ENCODE results near the gene NR2F1-AS1.
"Not testable (repeated sequence)": the region's sequence is repeated elsewhere in the genome, so short reads cannot be mapped to it uniquely, and the experiment has no call there.

Gene NR2F1-AS1

DNA sequence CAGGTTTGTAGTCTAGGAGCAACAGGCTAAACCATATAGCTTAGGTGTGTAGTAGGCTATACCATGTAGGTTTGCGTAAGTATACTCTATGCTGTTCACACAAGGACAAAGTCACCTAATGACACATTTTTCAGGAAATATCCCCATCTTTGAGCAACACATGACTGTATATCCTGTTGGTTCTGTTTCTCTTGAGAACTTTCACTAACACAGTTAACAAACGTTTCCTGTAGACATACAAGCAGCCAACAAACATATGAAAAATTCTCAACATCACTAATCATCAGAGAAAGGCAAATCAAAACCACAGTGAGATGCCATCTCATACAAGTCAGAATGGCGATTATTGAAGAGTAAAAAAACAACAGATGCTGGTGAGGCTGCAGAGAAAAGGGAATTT is 68.2 kb downstream of the NR2F1-AS1 start:
- DNase-seq, result no peak

DNA sequence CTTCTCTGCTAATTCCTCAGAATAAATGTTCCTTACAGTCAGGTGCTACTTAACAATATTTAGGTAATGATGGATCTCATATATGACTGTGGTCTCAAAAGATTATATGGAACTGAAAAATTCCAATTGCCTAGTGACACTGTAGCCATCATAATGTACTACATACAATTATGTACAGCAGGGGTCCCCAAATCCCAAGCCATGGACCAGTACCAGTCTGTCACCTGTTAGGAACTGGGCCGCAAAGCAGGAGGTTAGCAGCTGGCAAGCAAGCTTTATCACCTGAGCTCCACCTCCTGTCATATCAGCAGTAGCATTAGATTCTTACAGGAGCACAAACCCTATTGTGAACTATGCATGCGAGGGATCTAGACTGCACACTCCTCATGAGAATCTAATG is 69.6 kb downstream of the NR2F1-AS1 start:
- DNase-seq, result no peak

DNA sequence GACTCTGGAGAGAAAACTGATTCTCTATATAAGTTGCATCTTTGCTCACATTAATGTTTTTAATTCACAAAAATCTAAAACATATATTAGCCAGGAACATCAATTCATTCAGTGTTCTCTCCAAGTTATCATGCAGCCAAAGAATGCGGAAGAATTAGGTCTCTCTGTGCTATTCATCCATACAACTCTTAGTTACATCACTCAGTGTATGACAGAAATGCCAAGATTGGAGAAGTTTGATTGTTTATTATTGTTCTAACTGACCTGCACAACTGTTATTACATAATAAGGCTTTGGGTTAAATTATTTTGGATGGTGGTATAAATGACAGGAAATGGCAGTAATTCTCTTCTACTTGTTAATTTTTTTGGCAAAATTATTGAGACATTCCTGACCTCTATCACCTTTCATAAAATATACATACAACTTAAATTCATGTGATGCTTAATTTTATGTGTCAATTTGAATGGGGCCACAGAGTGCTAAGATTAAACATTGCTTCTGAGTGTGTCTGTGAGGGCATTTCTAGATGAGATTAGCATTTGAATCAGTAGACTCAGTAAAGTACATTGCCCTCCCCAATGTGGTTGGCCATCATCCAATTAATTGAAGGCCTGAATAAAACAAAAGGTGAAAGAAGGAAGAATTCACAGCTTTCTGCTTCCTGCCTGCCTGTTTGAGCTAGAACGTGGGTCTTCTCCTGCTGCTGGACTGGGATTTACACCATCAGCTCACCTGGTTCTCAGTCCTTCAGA is 70.2 kb downstream of the NR2F1-AS1 start:
- no peak for DNase-seq

DNA sequence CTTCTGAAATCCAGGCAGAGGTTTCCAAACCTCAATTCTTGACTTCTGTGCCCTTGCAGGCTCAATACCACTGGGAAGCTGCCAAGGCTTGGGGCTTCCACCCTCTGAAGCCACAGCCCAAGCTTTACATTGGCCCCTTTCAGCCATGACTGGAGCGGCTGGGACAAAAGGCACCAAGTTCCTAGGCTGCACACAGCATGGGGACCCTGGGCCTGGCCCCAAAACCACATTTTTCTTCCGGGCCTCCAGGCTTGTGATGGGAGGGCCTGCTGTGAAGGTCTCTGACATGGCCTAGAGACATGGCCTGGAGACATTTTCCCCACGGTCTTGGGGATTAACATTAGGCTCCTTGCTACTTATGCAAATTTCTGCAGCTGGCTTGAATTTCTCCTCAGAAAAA is 75.5 kb downstream of the NR2F1-AS1 start:
- not testable (repeated sequence) for DNase-seq

DNA sequence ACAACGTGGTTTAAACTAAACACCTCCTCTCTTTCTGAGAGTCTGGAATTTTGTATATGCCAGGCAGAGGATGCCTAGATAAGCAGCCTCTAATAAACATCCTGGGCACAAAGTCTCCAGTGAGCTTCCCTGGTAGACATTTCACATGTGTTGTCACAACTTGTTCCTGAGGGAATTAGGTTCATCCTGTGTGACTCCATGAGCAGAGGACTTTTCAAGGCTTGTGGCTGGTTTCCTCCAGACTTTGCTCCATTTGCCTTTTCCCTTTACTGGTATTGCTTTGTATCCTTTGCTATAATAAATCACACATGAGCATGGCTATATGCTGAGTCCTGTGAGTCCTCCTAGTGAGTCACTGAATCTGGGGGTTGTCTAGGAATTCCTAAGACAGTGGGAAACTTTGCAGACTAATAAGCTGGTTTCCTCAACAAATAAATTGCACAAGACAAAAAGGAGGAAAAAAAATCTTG is 77.4 kb downstream of the NR2F1-AS1 start:
- no peak for DNase-seq

DNA sequence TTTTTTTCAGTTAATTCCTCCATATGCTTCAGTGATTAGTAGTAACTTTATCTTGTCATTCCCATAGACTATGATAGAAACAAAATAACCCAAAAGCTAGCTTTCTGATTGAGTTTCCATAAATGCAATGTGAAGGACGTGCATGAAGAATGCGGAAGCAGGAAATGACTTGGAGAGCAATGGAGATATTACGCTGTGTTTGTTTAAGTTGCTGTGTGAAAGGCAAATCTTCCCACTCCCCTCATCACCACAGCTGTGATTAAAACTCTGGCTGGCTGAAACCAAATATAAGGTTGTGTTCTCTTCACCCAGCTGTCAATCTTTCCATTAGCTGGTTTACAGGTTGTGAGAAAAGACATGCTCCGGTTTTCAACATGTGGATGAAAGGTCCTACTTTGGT is 83.9 kb downstream of the NR2F1-AS1 start:
- no peak for DNase-seq

DNA sequence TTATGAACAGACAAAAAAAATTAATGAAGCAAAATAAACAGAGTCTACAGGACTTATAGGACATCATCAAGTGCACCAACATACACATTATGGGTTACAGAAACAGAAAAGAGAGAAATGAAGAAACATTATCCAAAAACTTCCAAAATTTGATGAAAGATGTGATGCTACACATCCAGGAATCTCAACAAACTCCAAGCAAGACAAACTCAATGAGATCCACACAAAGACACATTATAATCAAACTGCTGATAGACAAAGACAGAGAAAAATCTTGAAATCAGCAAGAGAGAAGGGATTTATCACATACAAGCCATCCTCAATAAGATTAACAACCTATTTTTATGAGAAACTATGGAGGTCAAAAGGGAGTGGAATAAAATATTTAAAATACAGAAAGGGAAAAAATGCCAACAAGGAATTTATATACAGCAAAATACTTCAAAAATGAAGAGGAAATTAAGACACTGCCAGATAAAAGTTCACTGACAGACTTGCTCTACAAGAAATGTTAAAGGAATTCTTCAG is 101.0 kb downstream of the NR2F1-AS1 start:
- no peak for DNase-seq

DNA sequence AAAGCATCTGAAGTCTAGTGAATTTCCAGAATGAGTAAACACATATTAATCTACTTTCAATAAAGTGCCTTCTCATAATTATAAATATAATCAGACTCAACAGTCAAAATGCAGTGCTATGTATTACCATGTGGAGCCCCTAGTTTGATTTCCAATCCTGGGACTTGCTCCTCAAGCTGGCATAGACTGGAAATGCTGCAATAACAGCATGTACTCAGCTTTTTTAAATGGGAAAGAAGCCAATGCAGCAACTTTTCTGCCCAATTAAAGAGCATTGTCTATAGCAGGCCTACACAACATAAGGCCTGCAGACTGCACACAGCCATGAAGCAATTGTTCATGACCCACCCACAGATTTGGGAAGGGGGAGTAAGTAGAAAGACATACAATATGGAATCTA is 103.2 kb downstream of the NR2F1-AS1 start:
- no peak for DNase-seq

DNA sequence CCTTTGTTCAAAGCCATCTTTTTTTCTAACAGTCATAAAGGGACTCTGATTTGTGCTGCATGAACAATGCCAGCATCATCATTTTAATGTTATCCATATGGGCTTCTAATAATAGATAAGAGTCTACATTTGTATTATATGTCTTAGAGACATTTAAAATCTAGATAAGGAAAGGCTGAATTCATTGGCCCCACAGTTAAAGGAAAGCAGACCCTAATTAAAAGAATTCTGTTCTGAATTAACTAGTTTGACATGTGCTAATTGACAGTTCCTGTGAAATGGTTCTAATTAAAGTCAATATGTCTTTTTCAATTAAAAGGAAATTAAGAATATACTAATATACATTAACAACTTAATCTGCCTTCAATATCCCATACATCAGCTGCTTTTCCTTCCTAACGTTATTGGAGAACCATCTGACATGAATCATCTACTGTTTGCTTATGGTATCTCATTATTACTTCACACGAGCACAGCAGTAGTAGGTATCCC is 104.7 kb downstream of the NR2F1-AS1 start:
- no peak for DNase-seq

DNA sequence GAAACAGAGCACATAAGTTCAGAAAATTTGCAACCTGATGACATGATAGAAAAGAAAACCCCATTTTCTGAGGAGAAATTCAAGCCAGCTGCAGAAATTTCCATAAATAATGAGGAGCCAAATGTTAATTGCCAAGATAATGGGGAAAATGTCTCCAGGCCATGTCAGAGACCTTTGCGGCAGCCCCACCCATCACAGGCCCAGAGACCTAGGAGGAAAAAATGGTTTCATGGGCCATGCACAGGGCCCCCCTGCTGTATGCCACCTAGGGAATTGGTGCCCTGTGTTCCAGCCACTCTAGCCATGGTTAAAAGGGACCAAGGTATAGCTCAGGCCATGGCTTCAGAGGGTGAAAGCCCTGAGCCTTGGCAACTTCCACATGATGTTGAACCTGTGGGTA is 118.1 kb downstream of the NR2F1-AS1 start:
- no peak for DNase-seq

DNA sequence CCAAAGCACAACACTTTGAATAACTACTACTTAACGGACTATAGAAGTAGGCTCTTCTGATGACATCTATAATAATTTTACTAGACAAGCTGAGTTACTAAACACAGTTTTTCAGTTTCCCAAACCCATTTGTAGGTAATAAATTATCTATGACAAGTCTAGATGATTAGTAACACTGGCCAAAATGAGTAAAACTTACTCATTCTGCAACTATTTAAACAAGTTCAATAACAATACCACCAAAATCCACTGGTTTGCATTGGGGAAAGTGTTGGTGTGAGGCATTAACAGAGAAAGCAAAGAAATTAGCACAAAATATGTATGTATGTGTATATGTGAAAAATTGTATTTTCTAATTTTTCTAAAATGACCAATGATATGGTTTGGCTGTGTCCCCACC is 119.3 kb downstream of the NR2F1-AS1 start:
- DNase-seq, result no peak

DNA sequence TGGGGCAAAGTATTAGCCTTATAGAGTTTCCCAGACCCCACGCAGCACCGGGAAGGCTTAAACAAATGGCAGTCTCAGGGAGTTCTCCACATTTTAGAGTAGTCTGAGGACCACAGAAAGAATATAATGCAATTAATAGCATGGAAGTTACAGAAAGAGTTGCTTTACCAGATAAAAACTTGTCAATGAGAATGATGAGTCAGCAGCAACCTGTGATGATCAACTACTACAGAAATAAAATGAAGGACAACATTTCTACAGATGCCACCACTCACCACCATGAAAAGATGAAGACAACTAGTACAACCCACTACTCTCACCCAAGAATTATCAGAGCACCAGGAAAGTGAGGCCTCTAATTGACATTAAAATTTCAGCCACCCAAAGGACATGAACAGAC is 120.7 kb downstream of the NR2F1-AS1 start:
- DNase-seq, result no peak

DNA sequence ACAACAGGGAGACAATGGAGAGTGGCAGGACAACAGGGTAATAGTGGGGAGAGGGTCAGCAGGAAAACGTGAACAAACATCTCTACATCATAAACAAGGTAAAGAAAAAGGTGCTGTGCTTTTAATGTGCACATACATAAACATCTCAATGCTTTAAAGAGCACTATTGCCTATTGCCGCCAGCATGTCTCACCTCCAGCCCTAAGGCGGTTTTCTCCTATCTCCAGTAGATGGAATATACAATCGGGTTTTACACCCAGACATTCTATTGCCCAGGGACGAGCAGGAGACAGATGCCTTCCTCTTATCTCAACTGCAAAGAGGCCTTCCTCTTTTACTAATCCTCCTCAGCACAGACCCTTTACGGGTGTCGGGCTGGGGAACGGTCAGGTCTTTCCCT is 124.2 kb downstream of the NR2F1-AS1 start:
- DNase-seq, result not testable (repeated sequence)

DNA sequence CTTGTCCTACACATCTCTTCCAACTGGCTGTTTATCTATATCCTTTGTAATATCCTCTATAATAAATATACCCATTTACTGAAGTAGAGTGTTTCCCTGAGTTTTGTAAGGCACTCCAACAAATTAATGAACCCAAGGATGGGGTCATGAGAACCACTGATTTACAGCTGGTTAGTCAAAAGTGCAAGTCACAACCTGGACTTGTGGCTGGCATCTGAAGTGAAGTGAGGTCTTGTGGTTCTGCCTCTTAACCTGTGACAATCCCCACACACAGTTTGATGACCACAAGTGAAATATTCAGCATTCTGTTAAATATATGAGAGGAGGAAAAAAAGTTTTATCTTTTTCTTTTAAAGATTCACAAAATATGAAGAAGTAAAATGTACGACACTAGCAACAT is 126.1 kb downstream of the NR2F1-AS1 start:
- DNase-seq, result no peak

DNA sequence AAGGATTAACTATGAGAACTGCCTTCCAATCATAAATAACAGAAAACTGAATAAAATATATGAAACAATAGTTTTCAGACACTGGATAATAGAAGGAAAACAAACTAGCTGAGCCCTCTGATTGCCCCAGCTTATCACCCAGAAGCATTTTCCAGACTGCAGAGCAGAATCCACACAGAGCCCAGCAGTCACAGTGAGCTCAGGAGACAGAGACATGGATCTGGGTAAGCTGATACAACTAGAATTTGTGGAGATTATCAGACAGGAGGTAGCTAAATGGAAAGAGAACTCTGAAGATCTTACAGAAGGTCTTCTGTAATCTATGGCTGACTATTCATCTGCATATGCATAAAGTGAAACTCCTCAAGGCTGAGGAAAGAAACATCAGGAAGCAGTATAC is 128.8 kb downstream of the NR2F1-AS1 start:
- no peak for DNase-seq

DNA sequence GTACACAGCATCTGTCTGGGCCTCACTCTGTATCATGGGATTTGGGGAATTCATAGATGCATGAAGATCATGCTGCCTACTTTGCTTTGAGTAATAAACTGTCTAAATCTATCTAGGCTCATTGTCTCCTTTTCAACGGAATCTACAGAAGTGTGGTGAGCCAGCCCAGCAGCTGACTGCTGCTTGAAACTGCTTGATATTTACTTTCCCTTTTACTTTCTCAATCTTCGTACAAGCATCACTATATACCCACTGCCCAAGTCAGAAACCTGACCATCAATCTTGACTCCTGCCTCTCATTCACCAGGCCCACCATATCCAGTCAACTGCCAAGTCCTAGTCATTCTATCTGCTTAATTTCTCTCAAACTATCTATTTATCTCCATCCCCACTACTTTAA is 142.9 kb downstream of the NR2F1-AS1 start:
- no peak for DNase-seq

DNA sequence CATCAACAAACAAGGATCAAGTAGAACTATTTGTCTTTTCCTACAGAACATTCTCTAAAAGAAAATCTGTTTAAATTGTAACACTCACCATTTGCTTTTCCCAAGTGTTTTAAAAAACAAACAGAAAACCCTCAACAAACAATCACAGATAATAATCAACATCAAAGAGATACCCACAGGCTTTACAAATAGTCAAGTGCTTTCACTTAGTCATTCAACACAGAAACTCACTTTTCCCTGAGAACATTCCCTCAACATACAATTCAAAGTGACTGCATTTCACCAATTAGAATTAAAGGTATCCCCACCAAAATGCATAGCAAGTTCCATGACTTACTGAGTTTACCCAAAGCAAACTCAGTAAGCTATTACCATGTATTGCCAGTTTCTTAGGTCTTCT is 144.9 kb downstream of the NR2F1-AS1 start:
- no peak for DNase-seq

DNA sequence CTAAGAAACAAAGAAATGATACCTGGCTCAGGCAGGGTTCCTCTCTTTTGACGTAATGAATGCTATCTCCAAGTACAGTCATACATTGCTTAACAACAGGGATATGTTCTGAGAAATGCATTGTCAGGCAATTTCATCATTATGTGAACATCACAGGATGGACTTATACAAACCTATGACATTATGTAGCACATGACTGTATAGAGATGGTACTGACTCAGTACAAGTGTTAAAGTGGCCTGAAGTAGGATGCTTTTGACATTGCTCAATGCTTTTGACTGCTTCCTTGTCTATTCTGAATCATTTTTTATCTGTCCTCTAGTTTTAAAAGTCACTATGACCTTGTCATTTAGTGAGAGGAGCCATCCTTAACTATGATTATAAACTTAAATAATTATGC is 147.6 kb downstream of the NR2F1-AS1 start:
- DNase-seq, result no peak

DNA sequence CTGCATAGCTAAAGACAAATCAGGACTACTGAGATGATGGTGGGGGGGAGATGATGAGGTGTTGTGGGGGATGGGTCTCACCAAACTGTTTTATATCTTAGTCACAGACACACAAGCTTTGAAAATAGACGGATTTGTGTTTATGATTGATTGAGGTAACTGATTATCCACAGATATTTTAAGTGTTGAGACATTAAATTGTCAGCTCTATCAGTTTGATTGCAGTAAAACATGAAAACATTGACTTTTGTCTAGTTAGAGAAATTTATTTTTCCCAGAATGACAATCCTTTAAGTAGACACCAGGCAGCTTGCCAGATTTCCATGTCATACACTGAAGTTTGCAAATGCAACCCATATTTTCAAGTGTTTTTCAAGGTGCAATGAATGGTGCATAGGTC is 149.8 kb downstream of the NR2F1-AS1 start:
- no peak for DNase-seq

DNA sequence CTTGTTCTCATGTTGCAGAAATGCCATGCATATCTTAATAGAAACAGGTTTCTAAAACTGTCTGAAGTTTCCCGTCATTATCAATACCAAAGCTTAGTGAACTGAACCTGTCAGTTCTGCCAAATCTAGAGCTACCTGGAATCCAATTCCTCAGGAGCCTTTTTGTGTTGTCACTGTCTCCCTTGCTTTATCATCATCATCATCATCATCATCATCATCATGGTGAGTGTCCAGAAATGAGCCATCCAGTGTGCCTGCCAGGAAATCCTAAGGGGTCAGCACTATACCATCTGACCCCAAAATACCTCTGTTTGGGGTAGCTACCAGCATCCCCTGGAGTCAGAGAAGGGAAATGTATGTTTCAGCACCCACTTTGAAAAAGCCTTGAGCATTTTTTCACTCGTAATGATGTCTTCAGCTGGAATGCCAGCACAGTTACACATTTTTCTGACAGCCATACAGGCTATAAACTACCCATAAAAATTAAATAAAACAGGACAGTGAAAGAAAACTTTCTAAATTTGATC is 150.3 kb downstream of the NR2F1-AS1 start:
- DNase-seq, result no peak

DNA sequence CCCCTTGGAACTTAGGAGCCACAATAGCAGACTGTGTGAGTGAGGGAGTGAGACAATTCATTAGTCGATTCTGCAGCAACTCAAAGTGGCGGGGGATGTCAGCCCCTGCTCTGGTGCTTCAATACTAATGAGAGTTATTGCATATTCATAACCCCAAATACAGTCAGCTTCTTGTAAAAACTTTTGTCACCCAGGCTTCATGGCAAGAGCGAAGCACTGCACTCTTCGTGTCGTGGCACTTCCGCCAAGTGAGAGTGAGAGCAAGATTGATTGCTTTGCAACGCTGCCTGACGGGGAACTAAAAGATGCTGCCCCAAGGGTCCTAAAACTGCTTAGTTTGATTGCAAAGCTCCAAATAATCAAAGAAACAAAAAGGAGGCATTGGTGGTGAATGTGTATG is 150.9 kb downstream of the NR2F1-AS1 start:
- no peak for DNase-seq

DNA sequence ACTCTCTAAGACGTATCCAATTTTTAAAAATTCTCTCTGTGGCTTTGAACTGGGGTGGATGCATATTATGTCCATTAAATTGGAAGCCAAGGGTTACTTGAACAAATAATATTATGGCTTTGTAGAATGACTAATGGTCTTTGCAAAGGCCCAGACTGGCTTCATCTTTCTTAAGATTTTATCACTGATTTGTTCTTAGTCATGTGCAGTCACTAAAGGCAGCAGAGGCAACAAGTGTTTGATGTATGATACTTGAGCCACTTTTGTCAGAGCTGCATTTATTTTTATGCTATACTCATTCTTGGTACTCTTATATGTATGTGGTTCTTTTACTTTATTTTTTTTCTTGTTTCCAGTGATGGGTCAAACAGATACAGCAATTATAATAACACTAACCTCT is 152.2 kb downstream of the NR2F1-AS1 start:
- no peak for DNase-seq

DNA sequence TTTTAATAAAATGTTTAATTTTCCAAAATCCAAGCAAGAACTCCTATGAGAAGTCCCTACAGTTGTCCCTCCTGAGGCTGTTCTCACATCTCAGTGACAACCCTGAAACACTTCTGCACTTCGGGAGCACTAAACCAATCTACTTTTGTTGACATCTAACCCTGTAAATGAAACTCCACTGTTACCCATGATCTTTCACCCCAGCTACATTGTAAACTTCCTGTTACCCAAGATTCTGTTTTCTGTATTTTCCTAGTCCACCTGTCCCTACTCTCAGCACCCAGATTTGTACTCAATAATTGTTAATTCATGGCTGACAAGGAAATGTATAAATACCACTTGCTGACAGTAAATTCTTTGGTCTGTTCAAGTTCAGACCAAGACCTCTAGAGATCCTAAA is 153.7 kb downstream of the NR2F1-AS1 start:
- no peak for DNase-seq

DNA sequence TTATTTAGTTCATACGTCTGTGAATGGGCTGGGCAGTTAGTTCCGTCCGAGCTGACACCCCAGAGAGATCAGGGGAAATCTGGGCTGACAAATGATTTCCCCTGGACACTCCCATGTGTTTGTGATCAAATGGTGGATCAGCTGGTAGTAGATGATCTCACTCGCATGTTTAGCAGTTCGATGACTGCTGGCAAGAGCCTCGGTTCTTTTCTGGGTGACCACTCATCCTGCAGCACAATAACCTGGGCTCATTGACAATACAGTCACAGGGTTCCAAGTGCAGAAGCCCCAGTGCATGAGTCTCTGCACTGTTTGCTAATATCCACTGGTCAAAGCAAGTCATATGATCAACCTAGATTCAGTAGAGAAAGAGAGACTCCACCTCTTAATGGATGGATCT is 155.9 kb downstream of the NR2F1-AS1 start:
- no peak for DNase-seq

DNA sequence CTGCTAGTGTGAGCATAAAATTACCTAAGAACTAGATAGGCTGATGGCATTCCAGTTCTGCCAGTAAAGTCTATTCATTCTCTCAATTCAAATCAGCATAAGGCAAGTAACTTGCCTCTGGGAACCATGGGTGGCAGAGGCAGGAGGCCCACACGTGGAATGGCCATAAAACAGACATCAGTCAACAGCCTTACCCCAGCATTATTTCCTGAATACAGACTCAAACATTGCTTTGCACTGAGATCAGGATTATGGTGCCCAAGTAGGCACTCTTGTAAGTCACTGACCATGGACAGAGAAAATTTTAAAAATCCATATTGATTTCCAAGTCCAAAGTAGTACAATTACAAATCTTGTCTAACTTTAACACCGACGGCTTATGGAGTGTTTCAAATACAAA is 157.7 kb downstream of the NR2F1-AS1 start:
- no peak for DNase-seq
